Endothelial cell of umbilical vein (primary cell): ENCODE data around the gene SNX18. TPM values are rescaled to one million over a fixed set of nuclear protein-coding genes. Genes with fewer than 3 reads are reported as not detected.

Source experiments
- BruUV-seq: library from RNA; stranded (reverse); fragments of 400-500 nt; replicated peaks from 2 replicates; lab custom pipeline; 2021; lab: Mats Ljungman, UMichigan
- CTCF ChIA-PET: fragments of 300-600, 350-600 bp; sonication (Branson Sonifier 250); formaldehyde crosslinking; loops from one replicate; lab custom pipeline; 2021; ENCODE audit warnings: antibody characterized with exemption, inconsistent platforms; lab: Charles Lee
- POLR2A ChIA-PET: fragments of 300-600, 350-600 bp; sonication (Branson Sonifier 250); formaldehyde crosslinking; loops from one replicate; lab custom pipeline; 2021; ENCODE audit warnings: antibody characterized with exemption, inconsistent platforms; lab: Charles Lee
- DNase-seq: peaks from one replicate; pipeline ENCODE4 v3.0.0-alpha.2; 2011; ENCODE audit warnings: low read depth, low spot score
- FAIRE-seq: peaks from 2 replicates; lab custom pipeline; 2011; peaks lifted over from hg19 to GRCh38; lab: Jason Lieb, UNC
- H2AFZ ChIP-seq: 2 replicates; pipeline ENCODE4 v1.6.0; 2012; ENCODE audit warnings: low read depth, low read length, control low read depth, inconsistent platforms
- H3K27ac ChIP-seq: 2 replicates; pipeline ENCODE4 v1.5.1; 2011; ENCODE audit warnings: low read depth, mild to moderate bottlenecking, control low read depth, low read length, moderate library complexity; ENCODE audit not compliant: insufficient read depth
- H3K27me3 ChIP-seq, 2 experiments: 2 replicates each; pipeline versions ENCODE4 v1.6.0 to v1.6.1; 2011; ENCODE audit warnings: low read length in 2 of 2, mixed read lengths in 1 of 2; ENCODE audit not compliant: control insufficient read depth in 2 of 2, insufficient read depth in 2 of 2
- H3K36me3 ChIP-seq, 2 experiments: 2 replicates in 1 of 2; 3 replicates in 1 of 2; pipeline ENCODE4 v1.5.1; 2011; ENCODE audit warnings: low read length in 2 of 2, mild to moderate bottlenecking in 1 of 2, moderate library complexity in 1 of 2; ENCODE audit not compliant: control insufficient read depth in 2 of 2, insufficient read depth in 2 of 2; ENCODE audit errors: extremely low read depth in 1 of 2
- H3K4me1 ChIP-seq: 3 replicates; pipeline ENCODE4 v1.5.1; 2011; ENCODE audit warnings: mild to moderate bottlenecking, low read length; ENCODE audit not compliant: control insufficient read depth, insufficient read depth; ENCODE audit errors: extremely low read depth
- H3K4me2 ChIP-seq: 2 replicates; pipeline ENCODE4 v1.6.1; 2011; ENCODE audit warnings: low read length, control low read depth, mixed read lengths; ENCODE audit not compliant: insufficient read depth
- H3K4me3 ChIP-seq, 3 experiments: fragments of 200-600 bp in 1 of 3; sonication (generic), shearing (Covaris generic) in 1 of 3; replicated peaks in 1 of 3; 2 replicates each; pipeline ENCODE4 v1.5.1; 2011 to 2016; ENCODE audit warnings: control low read depth in 3 of 3, low read length in 3 of 3, mild to moderate bottlenecking in 2 of 3, inconsistent platforms in 1 of 3, low read depth in 1 of 3, moderate library complexity in 1 of 3; ENCODE audit not compliant: insufficient read depth in 1 of 3
- H3K79me2 ChIP-seq: 2 replicates; pipeline ENCODE4 v1.6.0; 2012; ENCODE audit warnings: low read length, inconsistent platforms; ENCODE audit not compliant: control insufficient read depth, insufficient read depth
- H3K9ac ChIP-seq: replicated peaks from 2 replicates; pipeline ENCODE3; 2011; ENCODE audit warnings: low read length, control low read depth; ENCODE audit not compliant: insufficient read depth; ENCODE audit errors: extremely low read depth
- H3K9me1 ChIP-seq: replicated peaks from 3 replicates; pipeline ENCODE4 v1.6.0; 2011; ENCODE audit warnings: mild to moderate bottlenecking, low read length; ENCODE audit not compliant: control insufficient read depth, insufficient read depth; ENCODE audit errors: extremely low read depth
- H3K9me3 ChIP-seq: replicated peaks from 2 replicates; pipeline ENCODE4 v1.5.1; 2012; ENCODE audit warnings: low read length, inconsistent platforms; ENCODE audit not compliant: control insufficient read depth, insufficient read depth
- H4K20me1 ChIP-seq: replicated peaks from 2 replicates; pipeline ENCODE3; 2011; ENCODE audit warnings: mild to moderate bottlenecking, low read length; ENCODE audit not compliant: control insufficient read depth, insufficient read depth; ENCODE audit errors: extremely low read depth
- CTCF ChIP-seq, 2 donors: IDR thresholded peaks; 1 replicate in 1 of 2; 2 replicates in 1 of 2; pipeline ENCODE4 v1.5.1; 2011; ENCODE audit warnings: low read length in 2 of 2, mild to moderate bottlenecking in 2 of 2, moderate library complexity in 2 of 2, control low read depth in 1 of 2, inconsistent platforms in 1 of 2, low read depth in 1 of 2; ENCODE audit not compliant: insufficient read depth in 1 of 2; ENCODE audit errors: extremely low read depth in 1 of 2
- EZH2 ChIP-seq: IDR thresholded peaks from 2 replicates; pipeline ENCODE4 v1.6.1; 2012; ENCODE audit warnings: borderline replicate concordance, low read depth, mild to moderate bottlenecking, moderate library complexity, low read length, inconsistent platforms; ENCODE audit not compliant: severe bottlenecking
- FOS ChIP-seq: IDR thresholded peaks from 2 replicates; pipeline ENCODE4 v1.6.1; 2011; ENCODE audit warnings: mild to moderate bottlenecking, low read length, moderate library complexity, borderline replicate concordance; ENCODE audit not compliant: insufficient read depth
- GATA2 ChIP-seq: IDR thresholded peaks from 2 replicates; pipeline ENCODE4 v1.7.0; 2011; ENCODE audit warnings: low read depth, mild to moderate bottlenecking, moderate library complexity, mixed read lengths, low read length; ENCODE audit not compliant: insufficient read length, insufficient read depth
- JUN ChIP-seq: IDR thresholded peaks from 2 replicates; pipeline ENCODE4 v1.6.1; 2011; ENCODE audit warnings: borderline replicate concordance, low read depth; ENCODE audit not compliant: insufficient read length, insufficient read depth
- MAX ChIP-seq: IDR thresholded peaks from 2 replicates; pipeline ENCODE4 v1.6.1; 2011; ENCODE audit not compliant: insufficient read depth, insufficient read length
- MYC ChIP-seq: IDR thresholded peaks from one replicate; pipeline ENCODE4 v1.6.1; 2011; ENCODE audit warnings: mild to moderate bottlenecking, low read depth, low read length
- POLR2A ChIP-seq: IDR thresholded peaks from 2 replicates; pipeline ENCODE4 v1.6.1; 2012; ENCODE audit warnings: low read depth, mild to moderate bottlenecking, control low read depth, low read length
- POLR2AphosphoS5 ChIP-seq: IDR thresholded peaks from 2 replicates; pipeline ENCODE4 v1.6.1; 2012; ENCODE audit warnings: low read depth, mild to moderate bottlenecking, control low read depth, low read length, moderate library complexity; ENCODE audit not compliant: insufficient read depth
- dilution Hi-C: fragments of 300-500 bp; cut with MboI; formaldehyde crosslinking; loops from one replicate; pipeline ENCODE4 v1.15.0; 2019; ENCODE audit warnings: low sequenced_read_pairs; ENCODE audit not compliant: extremely low pct_ligation_motif_present
- intact Hi-C: fragments of 100-400 bp; cut with micrococcal nuclease; formaldehyde crosslinking; loops from one replicate; pipeline ENCODE4 v1.10.0; 2022
- polyA plus RNA-seq, 4 experiments: library from polyadenylated mRNA; depleted of rRNA in 3 of 4; stranded (reverse) in 3 of 4; unstranded in 1 of 4; fragments of >200 nt; gene quantifications; 2 replicates each; pipeline versions ENCODE4 v1.2.1 to v1.2.3, GENCODE V29; 2011 to 2012; ENCODE audit warnings: missing spikeins in 1 of 4
- total RNA-seq: library from RNA; stranded (reverse); gene quantifications from 2 replicates; pipeline ENCODE4 v1.2.3, GENCODE V29; 2021

Gene SNX18
- total and polyA plus RNA-seq, 2 donors (not counting 3 experiments of a cell fraction or from before 2014, with no cell fraction given): 11.8 to 25.3 TPM

GRCh38 chr5:54567996-54568395, 50.4 kb downstream of the SNX18 start:
- intact Hi-C loops: no loop called here
- H4K20me1 ChIP-seq: no peaks in the 10 kb centered on the region
- no peaks in the 10 kb centered on the region for H3K27me3 ChIP-seq
- H3K9me3 ChIP-seq: no peaks in the 10 kb centered on the region
- BruUV-seq: no TSS peak
- no peak overlapping the region for H3K4me2 ChIP-seq
- no peak overlapping the region for H3K4me3 ChIP-seq
- dilution Hi-C loops: no loop called here
- ChIA-PET POLR2A (no interaction called here), CTCF (no interaction called here)
- TF ChIP-seq EZH2 (no peak), JUN (no peak), CTCF (IDR thresholded peaks at IDR 0.05; ENCODE audit: extremely low read depth in 1 of 2, insufficient read depth in 1 of 2, low read depth in 1 of 2, low read length in 2 of 2) (no peak), MAX (no peak), FOS (no peak), MYC (no peak), GATA2 (no peak), POLR2AphosphoS5 (no peak), POLR2A (no peak)
- H3K9ac ChIP-seq: no peak overlapping the region
- DNase-seq (no peak), FAIRE-seq (no peak)
- no peak overlapping the region for H2AFZ ChIP-seq
- H3K27ac ChIP-seq: no peak overlapping the region
- no peaks in the 10 kb centered on the region for H3K36me3 ChIP-seq
- H3K4me1 ChIP-seq: peaks cover 8% of the 10 kb centered on the region
- H3K79me2 ChIP-seq: no peaks in the 10 kb centered on the region
- no peaks in the 10 kb centered on the region for H3K9me1 ChIP-seq
